ENCODE data around the gene LAMA3.

The LAMA3 gene

DNA sequence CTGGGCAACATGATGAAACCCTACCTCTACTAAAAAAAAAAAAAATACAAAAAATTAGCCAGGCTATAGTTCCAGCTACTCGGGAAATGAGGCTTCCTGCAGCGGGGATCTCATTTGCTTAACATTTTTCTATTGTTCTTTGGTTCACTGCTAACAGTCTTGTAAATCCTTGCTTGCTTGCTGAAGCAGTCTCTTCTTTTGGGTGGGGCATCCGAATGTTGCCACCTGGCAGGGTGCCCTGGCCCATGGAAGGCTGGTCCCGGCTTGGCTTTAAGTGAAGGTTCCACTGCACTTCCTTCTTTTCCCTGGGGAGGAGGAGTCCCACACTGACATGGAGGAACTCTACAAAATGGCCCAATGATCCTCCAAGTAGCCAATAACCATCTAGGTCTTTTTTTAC is 20.5 kb upstream of the LAMA3 start:
- no peak for DNase-seq (ENCODE audit: low spot score)

DNA sequence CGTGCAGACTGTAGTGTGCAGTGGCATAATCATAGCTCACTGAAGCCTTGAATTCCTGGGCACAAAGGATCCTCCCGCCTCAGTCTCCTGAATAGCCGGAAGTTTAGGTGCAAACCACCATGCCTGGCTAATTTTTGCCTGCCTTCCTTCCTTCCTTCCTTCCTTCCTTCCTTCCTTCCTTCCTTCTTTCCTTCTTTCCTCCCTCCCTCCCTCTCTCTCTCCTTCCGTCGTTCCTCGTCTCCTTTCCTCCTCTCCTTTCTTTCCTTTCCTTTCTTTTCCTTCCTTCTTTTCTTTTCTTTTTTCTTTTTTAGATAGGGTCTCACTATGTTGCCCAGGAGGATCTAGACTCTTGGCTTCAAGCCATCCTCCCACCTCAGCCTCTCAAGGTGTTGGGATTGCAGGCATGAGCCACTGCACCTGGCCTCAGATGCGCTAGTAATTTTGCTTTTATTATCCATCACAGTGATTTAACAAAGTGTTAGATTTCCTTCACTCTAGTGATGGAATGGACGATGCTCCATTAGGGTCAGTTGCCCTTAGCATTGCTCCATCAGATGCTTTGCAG is 20.0 kb upstream of the LAMA3 start:
- DNase-seq (ENCODE audit: low spot score), result no peak

GRCh38 chr18:23669804-23670405 is 19.3 kb upstream of the LAMA3 start:
- no peak for DNase-seq (ENCODE audit: low spot score)

GRCh38 chr18:23671564-23671963 is 17.7 kb upstream of the LAMA3 start:
- no peak for DNase-seq (ENCODE audit: low spot score)

GRCh38 chr18:23673725-23674124 is 15.5 kb upstream of the LAMA3 start:
- DNase-seq (ENCODE audit: low spot score), result no peak

DNA sequence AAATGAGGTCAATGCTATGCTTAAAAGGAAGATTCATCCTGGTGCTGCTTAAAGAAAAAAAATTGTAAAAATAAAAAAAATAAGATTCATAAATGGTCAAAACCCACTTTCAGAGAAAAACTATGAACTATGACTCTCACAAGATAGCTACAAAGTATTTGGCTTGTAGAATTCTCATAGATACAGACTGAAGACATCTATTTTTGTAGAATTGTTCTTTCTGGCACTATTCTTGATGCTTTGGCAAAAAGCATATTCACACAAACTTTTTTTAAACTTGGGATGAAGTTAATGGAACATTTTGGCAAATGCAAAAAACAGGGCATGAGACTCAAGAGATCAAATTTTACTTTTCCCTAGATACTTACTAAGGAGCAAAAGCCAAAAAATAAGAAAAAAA is 14.0 kb upstream of the LAMA3 start:
- no peak for DNase-seq (ENCODE audit: low spot score)

GRCh38 chr18:23675896-23676295 is 13.4 kb upstream of the LAMA3 start:
- no peak for DNase-seq (ENCODE audit: low spot score)

GRCh38 chr18:23682045-23682444 is 7.2 kb upstream of the LAMA3 start:
- no peak for DNase-seq (ENCODE audit: low spot score)

GRCh38 chr18:23682472-23682871 is 6.8 kb upstream of the LAMA3 start:
- no peak for DNase-seq (ENCODE audit: low spot score)

DNA sequence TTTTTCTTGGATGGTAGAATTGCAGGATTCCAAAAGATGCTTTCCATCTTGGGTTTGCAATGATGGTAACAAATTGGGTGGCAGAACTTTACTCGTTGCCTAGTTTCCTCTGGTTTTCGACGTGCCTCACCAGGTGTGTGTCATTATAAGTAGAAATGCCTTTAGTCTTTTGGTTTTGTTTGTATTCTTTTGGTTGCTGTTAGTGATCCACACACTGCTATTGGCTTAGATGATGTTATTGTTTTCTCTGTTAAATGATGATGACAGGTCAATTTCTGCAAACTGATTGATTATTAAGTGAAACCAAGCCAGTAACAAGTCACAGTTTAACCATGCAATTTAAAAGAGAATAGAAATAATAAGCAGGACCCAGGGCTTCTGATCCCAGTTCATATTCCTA is 6.1 kb upstream of the LAMA3 start:
- DNase-seq (ENCODE audit: low spot score), result no peak

DNA sequence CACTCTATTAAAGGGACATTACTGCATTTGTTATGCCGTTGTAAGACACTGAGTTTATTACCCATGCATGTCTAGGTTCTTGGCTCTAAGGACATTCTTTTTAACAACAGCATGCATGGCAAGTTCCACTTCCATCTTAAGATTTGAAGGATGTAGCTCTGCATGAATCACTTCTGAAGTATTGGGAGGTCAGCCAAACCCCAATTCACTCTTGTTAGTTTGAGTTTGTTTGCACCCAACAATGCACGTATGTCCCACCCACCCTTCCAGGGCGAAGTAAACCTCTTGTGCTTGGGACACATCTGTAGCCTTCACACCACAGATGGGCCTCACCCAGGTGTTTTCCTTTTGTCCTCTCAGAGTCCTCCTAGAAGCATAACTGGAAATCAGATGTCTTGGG is 5.6 kb upstream of the LAMA3 start:
- no peak for DNase-seq (ENCODE audit: low spot score)

- DNase-seq (ENCODE audit: low spot score), result no peak
Measured at GRCh38 chr18:23684515-23685197, 4.6 kb upstream of the LAMA3 start.

DNA sequence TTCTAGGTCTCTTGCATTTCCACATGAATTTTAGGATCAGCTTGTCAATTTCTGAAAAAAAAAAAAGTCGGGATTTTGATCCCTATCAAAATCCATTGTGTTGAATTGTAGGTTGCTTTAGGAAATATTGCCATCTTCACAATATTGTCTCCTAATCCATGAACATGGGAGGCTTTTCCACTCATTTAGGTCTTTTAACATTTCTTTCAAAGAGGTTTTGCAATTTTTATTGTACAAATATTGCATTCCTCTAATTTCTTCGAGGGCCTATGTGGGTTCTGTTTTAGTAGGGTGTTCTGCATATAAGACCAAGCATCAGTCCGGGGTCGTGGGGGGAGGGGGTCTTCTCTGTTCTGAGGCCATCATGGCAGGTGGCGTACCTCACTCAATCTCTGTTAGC is 725 bp upstream of the LAMA3 start:
- DNase-seq (ENCODE audit: low spot score), result no peak

DNA sequence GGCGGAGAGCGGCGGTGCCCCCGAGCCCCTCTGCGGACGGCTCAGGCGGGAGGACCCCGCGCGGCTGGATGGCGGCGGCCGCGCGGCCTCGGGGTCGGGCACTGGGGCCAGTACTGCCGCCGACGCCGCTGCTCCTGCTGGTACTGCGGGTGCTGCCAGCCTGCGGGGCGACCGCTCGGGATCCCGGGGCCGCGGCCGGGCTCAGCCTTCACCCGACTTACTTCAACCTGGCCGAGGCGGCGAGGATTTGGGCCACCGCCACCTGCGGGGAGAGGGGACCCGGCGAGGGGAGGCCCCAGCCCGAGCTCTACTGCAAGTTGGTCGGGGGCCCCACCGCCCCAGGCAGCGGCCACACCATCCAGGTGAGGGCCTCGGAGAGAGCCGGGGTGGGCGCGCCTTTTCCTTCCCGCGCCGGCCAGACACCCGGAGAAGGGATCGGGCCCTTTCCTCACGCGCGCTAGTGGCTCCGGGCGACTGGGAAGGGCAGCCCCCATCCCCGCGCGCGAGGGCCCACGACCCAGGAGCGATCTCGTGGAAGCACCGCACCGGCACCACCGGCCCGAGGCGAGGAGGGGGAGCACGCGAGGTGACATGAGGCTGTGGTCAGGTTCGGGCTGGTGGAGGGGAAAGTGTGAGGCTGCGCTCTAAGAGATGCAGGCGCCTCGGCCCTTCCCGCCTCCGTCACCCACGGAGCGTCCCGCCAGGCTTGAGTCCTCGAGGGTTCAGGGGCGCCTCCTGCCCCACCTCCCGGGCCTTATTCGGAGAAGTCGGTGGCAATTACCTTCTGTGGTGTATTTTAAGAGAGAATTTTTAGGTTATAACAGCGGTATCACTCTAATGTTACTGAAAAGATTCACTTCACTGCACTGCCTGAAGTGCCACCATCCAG is 607 bp downstream of the LAMA3 start:
- no peak for DNase-seq (ENCODE audit: low spot score)

- no peak for DNase-seq (ENCODE audit: low spot score)
Measured at GRCh38 chr18:23690505-23691068, 1.3 kb downstream of the LAMA3 start.

GRCh38 chr18:23693846-23694245 is 4.6 kb downstream of the LAMA3 start:
- no peak for DNase-seq (ENCODE audit: low spot score)

- DNase-seq (ENCODE audit: low spot score), result no peak
Measured at GRCh38 chr18:23694637-23695430, 5.6 kb downstream of the LAMA3 start.

- no peak for DNase-seq (ENCODE audit: low spot score)
Measured at GRCh38 chr18:23701017-23701416, 11.8 kb downstream of the LAMA3 start.

DNA sequence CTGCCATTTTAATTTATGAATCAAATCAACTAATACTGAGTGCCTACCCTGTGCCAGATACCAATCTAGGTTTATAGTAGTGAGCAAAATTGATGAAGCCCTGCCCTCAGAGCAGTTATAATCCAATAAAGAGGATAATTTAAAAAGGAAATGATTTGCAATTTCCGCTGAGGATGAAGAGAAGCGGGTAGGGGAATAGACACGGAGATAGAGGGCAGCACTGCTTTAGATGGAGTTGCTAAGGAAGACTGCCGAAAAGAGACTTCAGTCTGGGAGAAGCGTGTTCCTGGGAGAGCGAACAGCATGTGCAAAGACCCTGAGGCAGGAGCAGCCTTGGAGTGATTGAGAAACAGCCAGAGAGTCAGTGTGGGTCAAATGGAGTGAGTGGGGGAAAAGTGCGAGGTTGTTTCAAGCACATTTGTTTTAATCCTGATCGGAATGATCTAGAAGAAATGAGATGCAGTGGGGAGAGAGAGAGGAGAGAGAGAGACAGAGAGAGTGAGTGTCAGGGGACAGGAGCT is 12.4 kb downstream of the LAMA3 start:
- no peak for DNase-seq (ENCODE audit: low spot score)

DNA sequence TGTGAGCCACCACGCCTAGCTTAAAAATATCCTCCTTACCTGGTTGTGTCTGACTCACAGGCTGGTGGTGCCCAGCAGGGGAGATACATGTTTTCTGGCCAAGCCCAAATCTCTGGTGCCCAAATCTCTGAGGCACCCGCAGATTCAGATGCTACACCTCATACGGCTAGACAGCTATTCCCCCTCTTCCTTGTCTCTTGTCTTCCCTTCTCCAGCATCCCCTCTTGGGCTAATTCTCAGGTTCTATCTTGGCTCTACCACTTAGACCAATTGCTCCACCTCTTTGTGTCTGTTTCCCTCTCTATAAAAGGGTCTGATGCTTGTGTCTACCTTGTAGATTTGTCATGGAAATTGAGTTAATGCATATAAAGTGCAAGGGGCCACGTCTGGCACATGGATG is 13.4 kb downstream of the LAMA3 start:
- DNase-seq (ENCODE audit: low spot score), result no peak

Data from CD4-positive, alpha-beta T cell treated with Interleukin-6 at 100 ng/mL for 8 hours (primary cell).